IMR-90 (cell line): Measurements from ENCODE around the gene ENTPD7. TPM values are rescaled to one million over a fixed set of nuclear protein-coding genes. Genes with fewer than 3 reads are reported as not detected.

Source experiments
- ATAC-seq: fragments of 200-7000 bp; cut with Tn5 transposase; 2 replicates; pipeline ENCODE4 v1.9.1; 2020; ENCODE audit warnings: low read depth, mild to moderate bottlenecking, moderate library complexity
- BruUV-seq: library from RNA; stranded (reverse); fragments of 400-500 nt; replicated peaks from 2 replicates; lab custom pipeline; 2021; lab: Mats Ljungman, UMichigan
- CTCF ChIA-PET: fragments of 300-600 bp; formaldehyde crosslinking; extraction: SDS; loops from one replicate; lab custom pipeline; 2021; ENCODE audit warnings: antibody characterized with exemption; lab: Yijun Ruan, JAX
- POLR2A ChIA-PET: fragments of 300-600 bp; sonication (Branson Sonifier 250); formaldehyde crosslinking; loops from one replicate; lab custom pipeline; 2022; ENCODE audit warnings: antibody characterized with exemption; ENCODE audit not compliant: unreplicated experiment; lab: Charles Lee
- DNase-seq: peaks from one replicate; pipeline ENCODE4 v3.0.0; 2013
- H2AFZ ChIP-seq: replicated peaks from 2 replicates; pipeline ENCODE3; 2013; ENCODE audit warnings: low read length, mild to moderate bottlenecking; ENCODE audit not compliant: poor library complexity
- H2AK5ac ChIP-seq: 2 replicates; pipeline ENCODE4 v1.6.1; 2013; ENCODE audit warnings: low read depth, low read length, inconsistent platforms
- H2AK9ac ChIP-seq: replicated peaks from 2 replicates; pipeline ENCODE3; 2013; ENCODE audit warnings: mild to moderate bottlenecking, low read depth, low read length, moderate library complexity; ENCODE audit not compliant: poor library complexity
- H2BK120ac ChIP-seq: 2 replicates; pipeline ENCODE4 v1.6.1; 2013; ENCODE audit warnings: low read depth, low read length, inconsistent platforms
- H2BK15ac ChIP-seq: 3 replicates; pipeline ENCODE4 v1.6.1; 2013; ENCODE audit warnings: low read depth, low read length, inconsistent platforms
- H2BK20ac ChIP-seq: 2 replicates; pipeline ENCODE4 v1.6.1; 2013; ENCODE audit warnings: low read depth, mild to moderate bottlenecking, inconsistent platforms, low read length, moderate library complexity
- H2BK5ac ChIP-seq: 2 replicates; pipeline ENCODE4 v1.6.1; 2013; ENCODE audit warnings: mild to moderate bottlenecking, low read depth, low read length, inconsistent platforms; ENCODE audit not compliant: poor library complexity, severe bottlenecking
- H3K14ac ChIP-seq: replicated peaks from 2 replicates; pipeline ENCODE4 v1.6.1; 2013; ENCODE audit warnings: low read depth, low read length, inconsistent platforms
- H3K18ac ChIP-seq: 2 replicates; pipeline ENCODE4 v1.6.1; 2013; ENCODE audit warnings: low read depth, low read length, control low read depth
- H3K23ac ChIP-seq: 2 replicates; pipeline ENCODE4 v1.6.1; 2013; ENCODE audit warnings: low read depth, low read length, inconsistent platforms
- H3K27ac ChIP-seq: 2 replicates; pipeline ENCODE4 v1.5.1; 2013; ENCODE audit warnings: mild to moderate bottlenecking, control low read depth, low read length; ENCODE audit not compliant: insufficient read depth
- H3K27me3 ChIP-seq: 2 replicates; pipeline ENCODE4 v1.6.1; 2013; ENCODE audit warnings: low read length; ENCODE audit not compliant: control insufficient read depth, insufficient read depth
- H3K36me3 ChIP-seq: 2 replicates; pipeline ENCODE4 v1.6.1; 2013; ENCODE audit warnings: low read length, mixed read lengths; ENCODE audit not compliant: control insufficient read depth, insufficient read depth
- H3K4ac ChIP-seq: 2 replicates; pipeline ENCODE4 v1.6.1; 2013; ENCODE audit warnings: low read depth, low read length, inconsistent platforms
- H3K4me1 ChIP-seq: 2 replicates; pipeline ENCODE4 v1.6.1; 2013; ENCODE audit warnings: low read length, mixed read lengths; ENCODE audit not compliant: control insufficient read depth, insufficient read depth
- H3K4me2 ChIP-seq: 2 replicates; pipeline ENCODE4 v1.6.1; 2013; ENCODE audit warnings: low read depth, mild to moderate bottlenecking, control low read depth, low read length, moderate library complexity
- H3K4me3 ChIP-seq: 2 replicates; pipeline ENCODE4 v1.5.1; 2013; ENCODE audit warnings: low read depth, mild to moderate bottlenecking, control low read depth, low read length, moderate library complexity; ENCODE audit not compliant: insufficient read depth
- H3K56ac ChIP-seq: 2 replicates; pipeline ENCODE4 v1.6.1; 2013; ENCODE audit warnings: low read length, inconsistent platforms; ENCODE audit not compliant: insufficient read depth; ENCODE audit errors: extremely low read depth
- H3K79me1 ChIP-seq, 2 experiments: 2 replicates each; pipeline ENCODE4 v1.6.1; 2013; ENCODE audit warnings: low read length in 2 of 2, inconsistent platforms in 1 of 2, low read depth in 1 of 2
- H3K9ac ChIP-seq: 2 replicates; pipeline ENCODE4 v1.6.1; 2013; ENCODE audit warnings: low read depth, low read length, control low read depth
- H3K9me1 ChIP-seq: 2 replicates; pipeline ENCODE4 v1.6.1; 2013; ENCODE audit warnings: low read length, inconsistent platforms; ENCODE audit not compliant: insufficient read depth
- H3K9me3 ChIP-seq: 2 replicates; pipeline ENCODE4 v1.6.1; 2013; ENCODE audit warnings: low read length; ENCODE audit not compliant: control insufficient read depth, insufficient read depth
- H4K20me1 ChIP-seq: 2 replicates; pipeline ENCODE4 v1.6.1; 2013; ENCODE audit warnings: low read length, inconsistent platforms; ENCODE audit not compliant: insufficient read depth
- H4K5ac ChIP-seq: 2 replicates; pipeline ENCODE4 v1.6.1; 2013; ENCODE audit warnings: mild to moderate bottlenecking, low read depth, low read length, control low read depth
- H4K8ac ChIP-seq, 2 experiments: 2 replicates each; pipeline ENCODE4 v1.6.1; 2013; ENCODE audit warnings: low read depth in 2 of 2, low read length in 2 of 2, control low read depth in 1 of 2, inconsistent platforms in 1 of 2
- H4K91ac ChIP-seq: 2 replicates; pipeline ENCODE4 v1.6.1; 2013; ENCODE audit warnings: low read depth, low read length, inconsistent platforms; ENCODE audit not compliant: insufficient read depth
- BHLHE40 ChIP-seq: fragments of 150-350 bp; IDR thresholded peaks from 2 replicates; pipeline ENCODE4 v1.6.1; 2016; ENCODE audit warnings: mild to moderate bottlenecking, low read depth, low read length
- CEBPB ChIP-seq: IDR thresholded peaks from 2 replicates; pipeline ENCODE4 v1.6.1; 2012; ENCODE audit warnings: low read depth, low read length, improper control_type of control experiment
- CHD1 ChIP-seq: IDR thresholded peaks from 2 replicates; pipeline ENCODE4 v1.6.1; 2012; ENCODE audit warnings: low read depth, low read length, improper control_type of control experiment
- ELK1 ChIP-seq: fragments of 150-350 bp; IDR thresholded peaks from 2 replicates; pipeline ENCODE4 v1.6.1; 2016; ENCODE audit warnings: low read depth, mild to moderate bottlenecking, low read length, moderate library complexity, borderline replicate concordance
- FOS ChIP-seq: fragments of 150-350 bp; IDR thresholded peaks from 2 replicates; pipeline ENCODE4 v1.6.1; 2016; ENCODE audit warnings: low read depth, low read length
- MAFK ChIP-seq: IDR thresholded peaks from 2 replicates; pipeline ENCODE4 v1.6.1; 2012; ENCODE audit warnings: low read depth, low read length, improper control_type of control experiment
- MAZ ChIP-seq: IDR thresholded peaks from 2 replicates; pipeline ENCODE4 v1.6.1; 2012; ENCODE audit warnings: low read depth, mild to moderate bottlenecking, low read length, improper control_type of control experiment, moderate library complexity, borderline replicate concordance
- MXI1 ChIP-seq: IDR thresholded peaks from 2 replicates; pipeline ENCODE4 v1.6.1; 2012; ENCODE audit warnings: low read depth, mild to moderate bottlenecking, low read length, moderate library complexity, borderline replicate concordance
- NFE2L2 ChIP-seq: fragments of 150-350 bp; IDR thresholded peaks from 2 replicates; pipeline ENCODE4 v1.6.1; 2016; ENCODE audit warnings: low read depth, mild to moderate bottlenecking, low read length
- POLR2A ChIP-seq: IDR thresholded peaks from 2 replicates; pipeline ENCODE4 v1.6.1; 2012; ENCODE audit warnings: mild to moderate bottlenecking, low read depth, low read length
- RAD21 ChIP-seq: IDR thresholded peaks from 2 replicates; pipeline ENCODE4 v1.6.1; 2012; ENCODE audit warnings: low read length, improper control_type of control experiment
- RCOR1 ChIP-seq: IDR thresholded peaks from 2 replicates; pipeline ENCODE4 v1.6.1; 2012; ENCODE audit warnings: mild to moderate bottlenecking, low read length, improper control_type of control experiment; ENCODE audit not compliant: insufficient replicate concordance
- RFX5 ChIP-seq: IDR thresholded peaks from 2 replicates; pipeline ENCODE4 v1.8.0; 2012; ENCODE audit warnings: low read depth, mild to moderate bottlenecking, low read length, moderate library complexity
- SMC3 ChIP-seq: fragments of 150-350 bp; IDR thresholded peaks from 2 replicates; pipeline ENCODE4 v1.6.1; 2016; ENCODE audit warnings: low read depth, mild to moderate bottlenecking, antibody characterized with exemption, low read length, moderate library complexity
- dilution Hi-C: fragments of 300-500 bp; cut with HindIII; formaldehyde crosslinking; loops from one replicate; pipeline ENCODE4 v1.14.3; 2018; ENCODE audit warnings: low sequenced_read_pairs; ENCODE audit not compliant: unreplicated experiment
- in situ Hi-C: fragments of 300-500 bp; cut with MboI; formaldehyde crosslinking; loops from 3 replicates; pipeline ENCODE4 v1.14.3; 2019; ENCODE audit warnings: low sequenced_read_pairs, inconsistent platforms, mixed read lengths
- intact Hi-C: fragments of 100-400 bp; cut with micrococcal nuclease; formaldehyde crosslinking; loops from 2 replicates; pipeline ENCODE4 v1.10.0; 2022
- polyA plus RNA-seq, 3 experiments: library from polyadenylated mRNA; depleted of rRNA; stranded (reverse); fragments of >200 nt; gene quantifications; 2 replicates each; pipeline ENCODE4 v1.2.3, GENCODE V29; 2012; ENCODE audit warnings: low replicate concordance in 1 of 3
- total RNA-seq: library from RNA; depleted of rRNA; stranded (reverse); fragments of >200 nt; gene quantifications from 2 replicates; pipeline ENCODE4 v1.2.3, GENCODE V29; 2012
- TF ChIP-seq, protein P1 (sequence below): conservative IDR thresholded peaks from 2 replicates; pipeline ENCODE4 v1.5.1; 2012; ENCODE audit warnings: mild to moderate bottlenecking, low read depth, low read length, improper control_type of control experiment
- TF ChIP-seq, protein P2 (sequence below): fragments of 150-350 bp; IDR thresholded peaks from 2 replicates; pipeline ENCODE4 v1.6.1; 2017; ENCODE audit warnings: mild to moderate bottlenecking, antibody characterized with exemption, low read length, low read depth

Gene ENTPD7
- total and polyA plus RNA-seq, 2 of the 4 experiments (the other 2 are of a cell fraction) = 8.0 to 23.3 TPM

DNA sequence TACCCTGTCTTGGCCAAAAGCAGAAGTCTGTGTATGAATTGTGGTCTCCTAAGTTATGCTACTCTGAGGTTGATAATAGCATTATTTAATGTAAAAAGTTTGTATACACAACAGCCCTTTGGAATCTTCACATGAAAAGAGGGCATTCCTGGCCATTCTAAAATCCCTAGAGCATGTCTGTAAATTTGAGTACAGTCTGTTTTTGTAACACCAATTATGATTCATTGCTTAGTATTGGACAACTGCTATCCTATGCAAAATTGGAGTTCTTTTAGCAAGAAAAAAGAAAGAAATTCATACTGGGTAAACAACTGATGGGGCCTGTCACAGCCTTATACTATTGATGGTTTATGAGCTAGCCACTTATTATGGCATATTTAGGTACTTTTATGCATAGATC is 82.9 kb downstream of the ENTPD7 start:
- Histone ChIP-seq H3K4me2 (peak overlapping the region; percentile 53; the same call in 1 of the 2 replicates), H3K56ac (no peak overlapping the region), H3K23ac (no peak overlapping the region), H3K4me3 (no peak overlapping the region), H3K27me3 (no peaks in the 10 kb centered on the region), H4K5ac (no peak overlapping the region), H3K18ac (no peak overlapping the region), H4K91ac (no peak overlapping the region), H2AFZ (no peak overlapping the region), H3K9ac (no peak overlapping the region), H2BK15ac (no peak overlapping the region), H3K36me3 (peaks cover 32% of the 10 kb centered on the region), H2BK5ac (peak overlapping the region; percentile 52), H4K8ac (no peak overlapping the region), H3K4ac (no peak overlapping the region), H3K14ac (no peak overlapping the region), H3K9me1 (0 out of 2 replicates have a peak, but pooled peaks cover 5% of the 10 kb centered on the region), H2BK20ac (no peak overlapping the region), H3K27ac (no peak overlapping the region), H3K4me1 (peaks cover 8% of the 10 kb centered on the region), H2AK9ac (no peak overlapping the region), H3K9me3 (peaks cover 6% of the 10 kb centered on the region), H2BK120ac (no peak overlapping the region), H3K79me1 (peaks cover 8 to 17% of the 10 kb centered on the region in 2 experiments), H4K20me1 (no peaks in the 10 kb centered on the region), H2AK5ac (no peak overlapping the region)
- CTCF ChIA-PET = interaction anchor here (0.7 kb wide), 1 partner anchor 150 kb away, joined by 3 read pairs; no protein-coding TSS in a partner anchor
- peak; percentile 43 for DNase-seq
- dilution Hi-C loops = no loop called here
- in situ Hi-C loops = loop anchor here (5.0 kb wide), 1 partner anchor 90 kb away; no protein-coding TSS in a partner anchor
- ATAC-seq = peak; percentile 87
- no TSS peak for BruUV-seq
- intact Hi-C loops = no loop called here
- no peak for TF ChIP-seq NFE2L2
- no peak for TF ChIP-seq CEBPB
- no peak for TF ChIP-seq MXI1
- no peak for TF ChIP-seq RAD21
- TF ChIP-seq ELK1 = no peak
- no peak for TF ChIP-seq MAZ
- no peak for TF ChIP-seq POLR2A
- TF ChIP-seq, protein P1, sequence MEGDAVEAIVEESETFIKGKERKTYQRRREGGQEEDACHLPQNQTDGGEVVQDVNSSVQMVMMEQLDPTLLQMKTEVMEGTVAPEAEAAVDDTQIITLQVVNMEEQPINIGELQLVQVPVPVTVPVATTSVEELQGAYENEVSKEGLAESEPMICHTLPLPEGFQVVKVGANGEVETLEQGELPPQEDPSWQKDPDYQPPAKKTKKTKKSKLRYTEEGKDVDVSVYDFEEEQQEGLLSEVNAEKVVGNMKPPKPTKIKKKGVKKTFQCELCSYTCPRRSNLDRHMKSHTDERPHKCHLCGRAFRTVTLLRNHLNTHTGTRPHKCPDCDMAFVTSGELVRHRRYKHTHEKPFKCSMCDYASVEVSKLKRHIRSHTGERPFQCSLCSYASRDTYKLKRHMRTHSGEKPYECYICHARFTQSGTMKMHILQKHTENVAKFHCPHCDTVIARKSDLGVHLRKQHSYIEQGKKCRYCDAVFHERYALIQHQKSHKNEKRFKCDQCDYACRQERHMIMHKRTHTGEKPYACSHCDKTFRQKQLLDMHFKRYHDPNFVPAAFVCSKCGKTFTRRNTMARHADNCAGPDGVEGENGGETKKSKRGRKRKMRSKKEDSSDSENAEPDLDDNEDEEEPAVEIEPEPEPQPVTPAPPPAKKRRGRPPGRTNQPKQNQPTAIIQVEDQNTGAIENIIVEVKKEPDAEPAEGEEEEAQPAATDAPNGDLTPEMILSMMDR = no peak
- no peak for TF ChIP-seq SMC3
- no peak for TF ChIP-seq RCOR1
- TF ChIP-seq, protein P2, sequence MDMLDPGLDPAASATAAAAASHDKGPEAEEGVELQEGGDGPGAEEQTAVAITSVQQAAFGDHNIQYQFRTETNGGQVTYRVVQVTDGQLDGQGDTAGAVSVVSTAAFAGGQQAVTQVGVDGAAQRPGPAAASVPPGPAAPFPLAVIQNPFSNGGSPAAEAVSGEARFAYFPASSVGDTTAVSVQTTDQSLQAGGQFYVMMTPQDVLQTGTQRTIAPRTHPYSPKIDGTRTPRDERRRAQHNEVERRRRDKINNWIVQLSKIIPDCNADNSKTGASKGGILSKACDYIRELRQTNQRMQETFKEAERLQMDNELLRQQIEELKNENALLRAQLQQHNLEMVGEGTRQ = no peak
- TF ChIP-seq CHD1 = no peak
- no peak for TF ChIP-seq RFX5
- TF ChIP-seq BHLHE40 = no peak
- TF ChIP-seq MAFK = no peak
- no peak for TF ChIP-seq FOS
- POLR2A ChIA-PET = interaction anchor here (0.7 kb wide), 1 partner anchor 26 kb away, joined by 12 read pairs; no protein-coding TSS in a partner anchor
